Measurements from ENCODE around the gene VKORC1. TPM values are rescaled to one million over a fixed set of nuclear protein-coding genes. Genes with fewer than 3 reads are reported as not detected.

The VKORC1 gene
- total RNA-seq, 2 experiments from 2014 or later, result 67.3 to 72.3 TPM

- Mint-ChIP-seq H3K27me3 (no peaks in the 10 kb centered on the region), H3K4me3 (peak overlapping the region; percentile 23), H3K9me3 (no peaks in the 10 kb centered on the region), H3K27ac (peak overlapping the region; percentile 69), H3K4me1 (ENCODE audit: low read depth) (peaks cover 36% of the 10 kb centered on the region), H3K36me3 (peaks cover 24% of the 10 kb centered on the region)
- CTCF ChIA-PET, result interaction anchor here (1.5 kb wide), 1 partner anchor 80 kb away, joined by 4 read pairs; the partner anchor contains the start of gene HSD3B7
- intact Hi-C loops (cut with micrococcal nuclease), result no loop called here
- no peak for DNase-seq
- POLR2A ChIA-PET, result interaction anchor here (1.1 kb wide), 1 partner anchor 8 kb away, joined by 5 read pairs; no protein-coding TSS in a partner anchor
Observed at GRCh38 chr16:31064882-31065461, 29.6 kb downstream of the VKORC1 start.

GRCh38 chr16:31063843-31064611 is 30.6 kb downstream of the VKORC1 start:
- Mint-ChIP-seq H3K9me3 (no peaks in the 10 kb centered on the region), H3K36me3 (peaks cover 24% of the 10 kb centered on the region), H3K27ac (peak overlapping the region; percentile 69), H3K27me3 (no peaks in the 10 kb centered on the region), H3K4me3 (peak overlapping the region; percentile 23), H3K4me1 (ENCODE audit: low read depth) (peaks cover 32% of the 10 kb centered on the region)
- no peak for DNase-seq
- ChIA-PET POLR2A (interaction anchor here (1.1 kb wide), 1 partner anchor 9 kb away, joined by 5 read pairs; no protein-coding TSS in a partner anchor), CTCF (interaction anchor here (1.5 kb wide), 1 partner anchor 79 kb away, joined by 4 read pairs; the partner anchor contains the start of gene HSD3B7)
- intact Hi-C loops (cut with micrococcal nuclease), result no loop called here

- Mint-ChIP-seq H3K27ac (no peak overlapping the region), H3K4me3 (no peak overlapping the region), H3K4me1 (ENCODE audit: low read depth) (peaks cover 28% of the 10 kb centered on the region), H3K27me3 (no peaks in the 10 kb centered on the region), H3K9me3 (no peaks in the 10 kb centered on the region), H3K36me3 (peaks cover 24% of the 10 kb centered on the region)
- CTCF ChIA-PET, result no interaction called here
- intact Hi-C loops (cut with micrococcal nuclease), result no loop called here
- POLR2A ChIA-PET, result no interaction called here
- no peak for DNase-seq
Observed at GRCh38 chr16:31063495-31063842, 31.1 kb downstream of the VKORC1 start.

GRCh38 chr16:31061813-31062440 is 32.7 kb downstream of the VKORC1 start:
- no peak overlapping the region for H3K27ac Mint-ChIP-seq
- intact Hi-C loops (cut with micrococcal nuclease), result no loop called here
- H3K4me1 Mint-ChIP-seq (ENCODE audit: low read depth), result peaks cover 28% of the 10 kb centered on the region
- H3K9me3 Mint-ChIP-seq, result no peaks in the 10 kb centered on the region
- CTCF ChIA-PET, result no interaction called here
- POLR2A ChIA-PET, result no interaction called here
- H3K36me3 Mint-ChIP-seq, result peaks cover 24% of the 10 kb centered on the region
- DNase-seq, result no peak
- H3K27me3 Mint-ChIP-seq, result no peaks in the 10 kb centered on the region
- H3K4me3 Mint-ChIP-seq, result no peak overlapping the region

GRCh38 chr16:31061126-31061812 is 33.3 kb downstream of the VKORC1 start:
- intact Hi-C loops (cut with micrococcal nuclease), result no loop called here
- H3K9me3 Mint-ChIP-seq, result no peaks in the 10 kb centered on the region
- POLR2A ChIA-PET, result interaction anchor here (0.6 kb wide), 1 partner anchor 27 kb away, joined by 3 read pairs; the partner anchor contains the start of gene PRSS53
- H3K4me3 Mint-ChIP-seq, result no peak overlapping the region
- no peaks in the 10 kb centered on the region for H3K27me3 Mint-ChIP-seq
- CTCF ChIA-PET, result no interaction called here
- DNase-seq, result no peak
- peaks cover 24% of the 10 kb centered on the region for H3K36me3 Mint-ChIP-seq
- no peak overlapping the region for H3K27ac Mint-ChIP-seq
- H3K4me1 Mint-ChIP-seq (ENCODE audit: low read depth), result peaks cover 28% of the 10 kb centered on the region

GRCh38 chr16:31055613-31056012 is 39.0 kb downstream of the VKORC1 start:
- DNase-seq, result no peak
- Mint-ChIP-seq H3K36me3 (peaks cover 3% of the 10 kb centered on the region), H3K4me3 (no peak overlapping the region), H3K27ac (no peak overlapping the region), H3K4me1 (ENCODE audit: low read depth) (peaks cover 5% of the 10 kb centered on the region), H3K27me3 (no peaks in the 10 kb centered on the region), H3K9me3 (no peaks in the 10 kb centered on the region)
- ChIA-PET POLR2A (interaction anchor here (0.6 kb wide), 1 partner anchor 580 kb away, joined by 4 read pairs; no protein-coding TSS in a partner anchor), CTCF (no interaction called here)
- intact Hi-C loops (cut with micrococcal nuclease), result no loop called here

GRCh38 chr16:31052114-31052513 is 42.5 kb downstream of the VKORC1 start:
- ChIA-PET POLR2A (no interaction called here), CTCF (no interaction called here)
- intact Hi-C loops (cut with micrococcal nuclease), result no loop called here
- Mint-ChIP-seq H3K4me3 (no peak overlapping the region), H3K4me1 (ENCODE audit: low read depth) (peaks cover 5% of the 10 kb centered on the region), H3K9me3 (no peaks in the 10 kb centered on the region), H3K27ac (no peak overlapping the region), H3K36me3 (no peaks in the 10 kb centered on the region), H3K27me3 (no peaks in the 10 kb centered on the region)
- DNase-seq, result peak; percentile 46

- no peak for DNase-seq
- ChIA-PET POLR2A (no interaction called here), CTCF (interaction anchor here (0.6 to 1.5 kb wide), 2 partner anchors 41 to 92 kb away, joined by 3 read pairs; no protein-coding TSS in a partner anchor)
- H3K27ac Mint-ChIP-seq, result no peak overlapping the region
- H3K4me1 Mint-ChIP-seq (ENCODE audit: low read depth), result peaks cover 5% of the 10 kb centered on the region
- no peaks in the 10 kb centered on the region for H3K27me3 Mint-ChIP-seq
- no peaks in the 10 kb centered on the region for H3K9me3 Mint-ChIP-seq
- H3K4me3 Mint-ChIP-seq, result no peak overlapping the region
- H3K36me3 Mint-ChIP-seq, result no peaks in the 10 kb centered on the region
- intact Hi-C loops (cut with micrococcal nuclease), result no loop called here
Observed at GRCh38 chr16:31050280-31051030, 44.1 kb downstream of the VKORC1 start.

- CTCF ChIA-PET, result no interaction called here
- Mint-ChIP-seq H3K27ac (no peak overlapping the region), H3K4me1 (ENCODE audit: low read depth) (no peaks in the 10 kb centered on the region), H3K4me3 (no peak overlapping the region), H3K27me3 (no peaks in the 10 kb centered on the region), H3K36me3 (peaks cover 6% of the 10 kb centered on the region), H3K9me3 (no peaks in the 10 kb centered on the region)
- POLR2A ChIA-PET, result no interaction called here
- intact Hi-C loops (cut with micrococcal nuclease), result no loop called here
- DNase-seq, result no peak
Observed at GRCh38 chr16:31043898-31044481, 50.6 kb downstream of the VKORC1 start.

GRCh38 chr16:31043352-31043751 is 51.2 kb downstream of the VKORC1 start:
- ChIA-PET POLR2A (no interaction called here), CTCF (no interaction called here)
- Mint-ChIP-seq H3K4me1 (ENCODE audit: low read depth) (no peaks in the 10 kb centered on the region), H3K9me3 (no peaks in the 10 kb centered on the region), H3K27me3 (no peaks in the 10 kb centered on the region), H3K27ac (no peak overlapping the region), H3K36me3 (peaks cover 6% of the 10 kb centered on the region), H3K4me3 (no peak overlapping the region)
- intact Hi-C loops (cut with micrococcal nuclease), result no loop called here
- no peak for DNase-seq

- intact Hi-C loops (cut with micrococcal nuclease), result no loop called here
- H3K27ac Mint-ChIP-seq, result no peak overlapping the region
- no peaks in the 10 kb centered on the region for H3K27me3 Mint-ChIP-seq
- no peaks in the 10 kb centered on the region for H3K9me3 Mint-ChIP-seq
- H3K4me3 Mint-ChIP-seq, result no peak overlapping the region
- DNase-seq, result no peak
- peaks cover 6% of the 10 kb centered on the region for H3K36me3 Mint-ChIP-seq
- POLR2A ChIA-PET, result no interaction called here
- CTCF ChIA-PET, result no interaction called here
- H3K4me1 Mint-ChIP-seq (ENCODE audit: low read depth), result no peaks in the 10 kb centered on the region
Observed at GRCh38 chr16:31042866-31043265, 51.7 kb downstream of the VKORC1 start.
